HL-60/S4 treated with phorbol 12-myristate 13-acetate at 8.2 ng/mL for 4 days and 3 days (cell line): ENCODE results near the gene KREMEN1.

Experiments
- in situ Hi-C: fragments of 300-500 bp; cut with MboI; formaldehyde crosslinking; loops from 2 replicates; pipeline ENCODE4 v1.15.0; 2022; ENCODE audit warnings: low sequenced_read_pairs

KREMEN1 gene

DNA sequence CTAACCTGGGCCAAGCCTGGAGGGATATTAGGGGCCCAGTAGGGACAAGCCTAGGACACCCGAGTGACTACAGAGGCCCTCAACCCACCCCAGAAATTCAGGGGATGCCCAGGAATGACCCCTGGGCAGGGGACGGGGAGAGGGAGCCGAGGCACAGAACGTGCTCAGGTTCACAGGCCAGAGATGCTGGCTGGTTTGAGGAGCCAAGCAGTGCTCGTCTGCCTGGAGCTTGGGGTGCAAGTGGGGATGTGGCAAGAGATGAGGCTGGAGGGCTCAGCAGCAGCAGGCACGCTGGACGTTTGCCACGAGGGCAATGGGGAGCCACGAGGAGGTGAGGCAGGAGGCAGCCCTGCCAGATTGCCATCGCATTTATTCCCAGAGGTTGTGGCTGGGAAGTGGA, 98.9 kb downstream of the KREMEN1 start:
- in situ Hi-C loops = no loop called here

GRCh38 chr22:29172216-29172615, 99.4 kb downstream of the KREMEN1 start:
- in situ Hi-C loops = no loop called here

DNA sequence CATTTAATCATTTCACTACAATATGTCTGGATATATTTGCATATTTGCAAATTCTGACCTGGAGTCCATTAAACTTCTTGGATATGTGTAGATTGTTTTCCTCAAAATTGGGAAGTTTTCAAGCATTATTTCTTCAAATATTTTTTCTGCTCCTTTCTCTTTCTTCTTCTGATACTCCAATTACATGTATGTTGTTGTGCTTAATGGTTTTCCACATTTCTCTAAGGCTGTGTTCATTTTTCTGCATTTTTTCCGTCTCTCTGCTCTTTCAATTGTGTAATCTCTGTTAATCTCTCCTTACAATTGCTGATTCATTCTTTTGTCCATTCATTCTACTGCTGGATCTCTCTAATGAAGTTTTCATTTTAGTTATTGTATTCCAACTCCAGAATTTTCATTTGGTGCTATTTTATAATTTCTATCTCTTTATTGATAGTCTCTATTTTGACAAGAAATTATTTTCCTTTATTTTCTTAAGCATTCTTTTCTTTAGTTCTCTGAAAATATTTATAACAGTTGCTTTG, 102.5 kb downstream of the KREMEN1 start:
- in situ Hi-C loops = no loop called here

- in situ Hi-C loops = no loop called here
These were observed 111.4 kb downstream of the KREMEN1 start for GRCh38 chr22:29183971-29184848.

- in situ Hi-C loops = no loop called here
These were observed 112.1 kb downstream of the KREMEN1 start for GRCh38 chr22:29184849-29185490.

- in situ Hi-C loops = no loop called here
These were observed 113.5 kb downstream of the KREMEN1 start for GRCh38 chr22:29186302-29186701.

DNA sequence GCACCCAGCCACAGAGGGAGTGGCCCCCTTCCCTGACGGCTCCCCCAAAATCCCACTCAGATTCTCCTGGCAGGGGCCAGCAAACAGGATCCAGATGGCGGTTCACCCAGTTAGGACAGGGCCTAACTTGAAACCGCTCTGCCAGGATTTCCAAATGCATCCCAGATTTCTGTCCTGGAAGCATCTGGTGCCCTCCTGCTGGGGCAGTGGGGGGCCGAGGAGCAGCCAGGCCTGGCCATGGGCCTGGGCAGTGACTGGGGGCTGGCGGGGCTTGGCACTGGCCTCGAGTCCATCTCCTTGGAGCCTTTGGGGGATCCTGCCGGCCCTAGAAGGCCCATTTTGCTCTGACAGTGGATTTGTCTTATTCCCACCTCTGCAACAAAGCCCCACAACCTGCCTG, 115.0 kb downstream of the KREMEN1 start:
- in situ Hi-C loops = no loop called here

DNA sequence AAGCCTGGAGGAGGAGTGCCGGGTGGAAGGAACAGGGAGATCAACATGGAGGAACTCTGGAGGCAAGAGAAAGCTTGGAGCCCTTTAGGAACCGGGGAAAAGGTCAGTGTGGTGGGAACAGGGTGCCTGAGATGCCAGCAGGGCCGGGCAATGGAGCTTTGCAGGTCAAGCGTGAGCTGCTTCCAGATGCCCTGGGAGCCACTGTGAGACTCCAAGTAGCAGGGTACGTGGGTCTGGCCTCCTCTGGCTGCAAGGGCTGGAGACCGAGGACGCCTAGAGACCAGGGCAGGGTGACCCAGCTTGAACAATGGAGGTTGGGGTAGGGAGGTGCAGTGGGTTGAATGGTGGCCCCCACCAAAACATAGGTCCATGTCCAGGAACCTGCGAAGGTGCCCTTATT, 117.2 kb downstream of the KREMEN1 start:
- in situ Hi-C loops = no loop called here

DNA sequence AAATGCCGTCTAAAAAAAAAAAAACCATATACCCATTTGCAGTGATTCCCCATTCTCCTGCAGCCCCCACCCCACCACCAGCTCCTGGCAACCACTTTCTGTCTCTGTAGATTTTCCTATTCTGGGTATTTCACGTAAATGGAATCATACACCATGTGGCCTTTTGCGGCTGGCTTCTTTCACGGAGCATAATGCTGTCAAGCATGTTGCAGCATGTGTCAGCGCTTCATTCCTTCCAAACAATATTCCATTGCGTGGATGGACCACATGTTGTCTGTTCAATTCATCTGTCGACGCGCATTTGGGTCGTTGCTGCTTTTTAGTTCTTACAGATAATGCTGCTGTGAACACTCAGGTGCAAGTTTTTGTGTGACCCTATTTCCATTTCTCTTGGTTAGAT, 118.1 kb downstream of the KREMEN1 start:
- in situ Hi-C loops = no loop called here

- in situ Hi-C loops = no loop called here
These were observed 120.2 kb downstream of the KREMEN1 start for GRCh38 chr22:29193021-29193420.

DNA sequence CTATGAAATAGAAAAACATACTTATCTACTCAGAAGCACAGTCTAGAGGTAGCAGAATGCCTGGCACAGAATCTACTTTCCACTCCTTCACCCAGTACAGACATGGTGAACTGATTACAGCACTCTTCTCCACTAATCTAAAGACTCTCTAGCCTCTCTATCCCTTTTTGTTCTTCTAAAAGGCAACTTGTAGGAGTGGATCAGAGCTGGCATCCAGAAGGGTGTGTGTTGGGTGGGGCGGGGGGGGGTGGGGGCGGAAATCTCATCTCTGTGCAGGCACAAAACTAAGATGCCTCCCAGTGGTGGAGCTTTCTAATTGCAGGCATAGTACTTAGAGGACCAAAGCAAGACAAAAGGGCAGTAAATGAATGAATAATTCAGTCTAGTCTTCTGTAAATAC, 121.3 kb downstream of the KREMEN1 start:
- in situ Hi-C loops = no loop called here

GRCh38 chr22:29195118-29195963, 122.5 kb downstream of the KREMEN1 start:
- in situ Hi-C loops = no loop called here

GRCh38 chr22:29195964-29196666, 123.3 kb downstream of the KREMEN1 start:
- in situ Hi-C loops = no loop called here

DNA sequence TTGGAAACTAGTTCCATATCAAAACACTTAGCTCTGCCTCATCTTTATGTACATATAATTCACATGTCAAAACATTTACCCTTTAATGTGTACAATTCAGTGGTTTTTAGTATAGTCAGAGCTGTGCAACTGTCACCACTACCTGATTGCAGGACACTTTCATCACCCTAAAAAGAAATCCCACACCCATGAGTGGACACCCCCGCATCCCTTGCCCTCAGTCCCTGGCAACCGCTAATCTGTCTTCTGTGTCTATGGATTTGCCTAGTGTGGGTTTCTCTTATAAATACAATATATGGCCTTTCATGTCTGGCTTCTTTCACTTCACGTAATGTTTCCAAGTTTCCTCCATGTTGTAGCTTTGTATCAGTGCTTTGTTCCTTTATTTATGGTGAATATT, 124.3 kb downstream of the KREMEN1 start:
- in situ Hi-C loops = no loop called here

DNA sequence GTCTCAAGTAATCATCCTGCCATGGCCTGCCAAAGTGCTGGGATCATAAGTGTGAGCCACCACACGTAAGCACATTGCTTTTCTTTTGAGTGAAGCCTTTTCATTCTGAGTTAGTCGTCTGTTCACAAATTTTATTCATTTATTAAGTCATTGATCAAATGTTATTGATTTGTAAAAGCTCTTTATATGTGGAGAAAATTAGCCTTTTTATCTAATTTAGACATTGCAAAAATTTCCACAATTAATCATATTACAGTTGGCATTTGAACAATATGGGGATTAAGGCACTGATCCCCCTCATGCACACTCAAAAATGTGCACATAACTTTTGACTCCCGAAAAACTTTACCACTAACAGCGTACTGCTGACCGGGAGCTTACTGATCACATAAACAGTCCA, 125.4 kb downstream of the KREMEN1 start:
- in situ Hi-C loops = no loop called here

DNA sequence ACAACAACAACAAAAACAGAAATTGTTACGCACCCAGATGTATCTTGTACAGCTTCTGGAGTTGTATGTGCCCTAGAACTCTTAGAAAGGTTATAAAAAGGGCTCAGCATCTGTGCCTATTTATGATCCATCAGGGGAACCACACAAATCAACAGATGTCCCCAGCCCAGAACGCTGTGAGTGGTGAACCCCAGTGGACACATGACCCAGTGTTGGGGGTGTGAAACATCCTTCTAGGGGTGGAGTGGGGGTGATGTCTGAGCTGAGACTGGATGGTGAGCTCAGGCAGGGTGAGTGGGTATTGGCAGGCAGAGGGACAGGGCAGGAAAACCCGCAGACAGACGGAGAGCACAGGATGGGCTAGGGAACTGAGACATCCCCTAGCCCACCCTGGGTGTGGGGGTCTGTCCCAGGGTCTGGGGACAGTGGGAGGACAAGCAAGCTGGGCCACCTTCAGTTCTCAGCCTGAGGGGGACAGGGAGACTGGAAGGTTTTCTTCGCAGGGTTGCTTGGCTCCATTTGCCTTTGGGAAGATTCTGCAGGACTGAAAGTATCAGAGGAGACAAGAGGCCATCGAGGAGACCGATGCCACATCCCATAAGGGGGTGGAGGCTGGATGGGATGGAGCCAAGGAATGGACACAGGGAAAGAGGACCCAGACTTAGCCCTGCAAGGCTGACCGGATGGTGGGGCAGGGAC, 127.0 kb downstream of the KREMEN1 start:
- in situ Hi-C loops = no loop called here

DNA sequence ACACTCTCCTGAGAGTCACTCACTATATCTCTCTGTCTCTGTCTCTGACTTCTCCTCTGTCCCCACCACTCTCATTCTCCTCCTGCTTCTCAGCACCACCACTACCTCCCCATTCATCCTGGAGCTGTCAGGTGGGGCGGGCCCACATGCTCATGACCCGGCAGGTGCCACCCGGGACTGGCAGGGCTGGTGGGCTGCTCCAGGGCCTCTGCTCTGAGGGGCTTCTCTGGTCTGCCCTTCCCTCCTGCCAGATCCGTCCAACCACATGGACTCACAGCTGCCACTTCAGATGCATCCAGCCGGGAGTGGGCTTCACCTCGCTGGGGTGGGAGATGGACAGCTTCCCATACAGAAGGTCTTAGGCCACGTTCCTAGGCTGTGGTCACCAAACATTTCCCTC, 128.1 kb downstream of the KREMEN1 start:
- in situ Hi-C loops = no loop called here

DNA sequence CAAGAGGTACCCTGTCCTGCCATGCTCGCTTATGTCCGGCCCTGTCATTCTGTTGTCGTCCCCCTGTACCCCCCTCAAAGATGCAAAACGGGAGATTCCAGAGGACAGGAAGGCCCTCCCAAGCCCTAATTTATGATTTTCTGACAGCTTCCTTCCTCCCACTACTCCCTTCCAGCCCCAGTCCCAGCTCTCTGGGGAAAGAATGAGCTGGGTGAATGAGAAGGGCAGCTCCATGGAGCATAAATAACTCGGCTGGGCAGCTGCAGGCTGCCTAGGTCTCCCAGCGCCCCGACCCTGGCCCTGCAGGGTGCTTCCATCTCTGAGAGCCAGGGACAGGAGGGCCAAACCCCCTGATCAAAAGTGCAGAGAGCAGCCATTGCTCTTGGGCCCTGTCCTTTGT, 128.9 kb downstream of the KREMEN1 start:
- in situ Hi-C loops = no loop called here

GRCh38 chr22:29202212-29203192, 129.7 kb downstream of the KREMEN1 start:
- in situ Hi-C loops = no loop called here
